Lower leg skin (tissue), 3 donors: ENCODE results near the gene CHCHD1.

Experiments
- CTCF ChIP-seq, 3 donors: fragments of 450-650 bp; IDR thresholded peaks; one replicate each; pipeline ENCODE4 v1.5.1; 2016; ENCODE audit warnings: antibody characterized with exemption in 3 of 3, mild to moderate bottlenecking in 3 of 3, moderate library complexity in 2 of 3
- POLR2A ChIP-seq, 2 donors: fragments of 450-650 bp; IDR thresholded peaks; one replicate each; pipeline ENCODE4 v1.6.1; 2016 to 2017; ENCODE audit warnings: antibody characterized with exemption in 2 of 2, mild to moderate bottlenecking in 1 of 2, moderate library complexity in 1 of 2

GRCh38 chr10:73824146-73824725 is 42.4 kb downstream of the CHCHD1 start:
- TF ChIP-seq CTCF (IDR thresholded peaks at IDR 0.05) (no peak), POLR2A (IDR thresholded peaks at IDR 0.05) (no peak)
